C4-2B (cell line): ENCODE data around the gene RASGEF1C.

Experiments used
- H3K27ac ChIP-seq: fragments of 450-650 bp; 2 replicates; pipeline ENCODE4 v1.5.1; 2017
- CTCF ChIP-seq: fragments of 450-650 bp; conservative IDR thresholded peaks from 2 replicates; pipeline ENCODE4 v1.5.1; 2017; ENCODE audit warnings: mild to moderate bottlenecking
- ZFX ChIP-seq: fragments of 450-650 bp; IDR thresholded peaks from 2 replicates; pipeline ENCODE4 v1.6.1; 2017

RASGEF1C gene

GRCh38 chr5:180209137-180209581, at the start of gene RASGEF1C:
Gene RASGEF1C (minus strand): TSS chr5:180209211. CDS start chr5:180138052, 71,159 bp downstream.
- TF ChIP-seq CTCF (peak; percentile 90), ZFX (no peak)
- H3K27ac ChIP-seq = peak within 1 kb of the TSS; percentile 30

GRCh38 chr5:180253036-180253824, 44.2 kb upstream of the RASGEF1C start:
- no peak overlapping the region for H3K27ac ChIP-seq
- no peak for TF ChIP-seq ZFX
- no peak for TF ChIP-seq CTCF

DNA sequence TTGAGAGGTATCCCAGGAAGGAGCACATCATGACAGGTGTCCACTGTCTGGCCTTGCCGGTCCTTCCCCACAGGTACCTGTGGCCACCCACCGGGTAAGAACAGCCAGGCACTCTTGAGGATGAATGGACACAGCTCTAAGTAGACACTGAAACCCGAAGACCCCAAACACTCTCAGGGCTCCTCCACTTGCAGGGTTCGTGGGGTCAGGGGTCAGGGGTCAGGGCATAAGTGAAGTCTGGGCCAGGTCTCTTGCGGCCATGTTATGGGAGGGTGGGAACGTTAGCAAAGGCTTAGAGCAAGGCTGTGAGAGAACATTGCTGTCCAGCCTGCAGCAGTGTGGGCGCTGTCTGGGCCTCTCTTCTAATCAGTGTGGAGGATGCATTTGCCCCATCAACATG, 42.9 kb upstream of the RASGEF1C start:
- no peak overlapping the region for H3K27ac ChIP-seq
- TF ChIP-seq CTCF (no peak), ZFX (no peak)

DNA sequence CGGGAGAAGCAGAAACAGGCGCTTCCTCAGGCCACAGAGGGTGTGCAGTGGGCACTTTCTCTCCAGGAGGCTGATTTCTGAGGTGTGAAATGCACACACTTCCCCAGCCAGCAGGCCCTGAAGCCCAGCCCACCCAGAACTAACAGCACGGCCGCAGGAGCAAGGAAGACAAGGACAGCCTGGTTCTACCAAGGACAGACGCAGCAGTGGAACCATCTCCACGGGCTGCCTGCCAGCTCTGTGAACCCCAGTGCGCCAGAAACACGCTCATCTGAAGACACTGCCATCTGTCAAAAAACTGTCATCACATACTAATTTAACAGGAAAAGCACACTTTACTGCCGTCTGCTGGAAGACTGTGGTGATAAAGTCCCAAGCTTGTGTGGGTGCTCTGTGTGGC, 42.1 kb upstream of the RASGEF1C start:
- TF ChIP-seq ZFX = no peak
- TF ChIP-seq CTCF = no peak
- no peak overlapping the region for H3K27ac ChIP-seq

- no peak overlapping the region for H3K27ac ChIP-seq
- TF ChIP-seq ZFX (no peak), CTCF (no peak)
These were observed 41.3 kb upstream of the RASGEF1C start for GRCh38 chr5:180250329-180250728.

- H3K27ac ChIP-seq = no peak overlapping the region
- TF ChIP-seq ZFX = no peak
- no peak for TF ChIP-seq CTCF
These were observed 32.6 kb upstream of the RASGEF1C start for GRCh38 chr5:180241600-180241999.

- TF ChIP-seq ZFX (no peak), CTCF (no peak)
- no peak overlapping the region for H3K27ac ChIP-seq
These were observed 29.6 kb upstream of the RASGEF1C start for GRCh38 chr5:180238631-180239030.
